GM18907 (cell line): ENCODE results near the gene MYBBP1A.

Experiments
- ATAC-seq: cut with Tn5 transposase; IDR thresholded peaks from one replicate; pipeline ENCODE4 v1.9.1; 2021; ENCODE audit warnings: mild to moderate bottlenecking, moderate library complexity; ENCODE audit not compliant: unreplicated experiment

Gene MYBBP1A

GRCh38 chr17:4539025-4539424, 16.2 kb downstream of the MYBBP1A start:
- ATAC-seq = no peak

GRCh38 chr17:4538236-4539002, 16.8 kb downstream of the MYBBP1A start:
- ATAC-seq = no peak

- ATAC-seq = no peak
Measured at GRCh38 chr17:4537451-4538235, 17.5 kb downstream of the MYBBP1A start.

- no peak for ATAC-seq
Measured at GRCh38 chr17:4536742-4537411, 18.3 kb downstream of the MYBBP1A start.

- no peak for ATAC-seq
Measured at GRCh38 chr17:4536259-4536741, 18.9 kb downstream of the MYBBP1A start.

GRCh38 chr17:4535667-4536258, 19.4 kb downstream of the MYBBP1A start:
- no peak for ATAC-seq

- no peak for ATAC-seq
Measured at GRCh38 chr17:4534928-4535666, 20.1 kb downstream of the MYBBP1A start.

- ATAC-seq = no peak
Measured at GRCh38 chr17:4534515-4534914, 20.7 kb downstream of the MYBBP1A start.

- no peak for ATAC-seq
Measured at GRCh38 chr17:4533523-4534504, 21.4 kb downstream of the MYBBP1A start.

- no peak for ATAC-seq
Measured at GRCh38 chr17:4532860-4533522, 22.2 kb downstream of the MYBBP1A start.

- ATAC-seq = no peak
Measured at GRCh38 chr17:4531988-4532736, 23.0 kb downstream of the MYBBP1A start.

- ATAC-seq = no peak
Measured at GRCh38 chr17:4530799-4531730, 24.1 kb downstream of the MYBBP1A start.

- ATAC-seq = no peak
Measured at GRCh38 chr17:4529533-4530152, 25.5 kb downstream of the MYBBP1A start.

GRCh38 chr17:4527566-4528125, 27.5 kb downstream of the MYBBP1A start:
- no peak for ATAC-seq

- no peak for ATAC-seq
Measured at GRCh38 chr17:4527134-4527533, 28.1 kb downstream of the MYBBP1A start.
